GM19238 (cell line): ENCODE results near the gene COL20A1.

Experiments
- DNase-seq: peaks from one replicate; pipeline ENCODE4 v3.0.0; 2011; ENCODE audit warnings: low spot score; ENCODE audit not compliant: insufficient read length

Gene COL20A1

GRCh38 chr20:63261060-63261794, 31.8 kb upstream of the COL20A1 start:
- no peak for DNase-seq

- no peak for DNase-seq
Observed at GRCh38 chr20:63261795-63262528, 31.0 kb upstream of the COL20A1 start.

- DNase-seq: no peak
Observed at GRCh38 chr20:63262836-63263235, 30.1 kb upstream of the COL20A1 start.

- no peak for DNase-seq
Observed at GRCh38 chr20:63264000-63264399, 29.0 kb upstream of the COL20A1 start.

GRCh38 chr20:63264519-63264918, 28.5 kb upstream of the COL20A1 start:
- DNase-seq: no peak

- no peak for DNase-seq
Observed at GRCh38 chr20:63265891-63266515, 27.0 kb upstream of the COL20A1 start.

GRCh38 chr20:63267691-63268090, 25.3 kb upstream of the COL20A1 start:
- DNase-seq: no peak

GRCh38 chr20:63268256-63268655, 24.7 kb upstream of the COL20A1 start:
- DNase-seq: no peak

- DNase-seq: no peak
Observed at GRCh38 chr20:63268671-63269439, 24.1 kb upstream of the COL20A1 start.

GRCh38 chr20:63269724-63270123, 23.3 kb upstream of the COL20A1 start:
- DNase-seq: no peak

- DNase-seq: no peak
Observed at GRCh38 chr20:63270606-63271325, 22.2 kb upstream of the COL20A1 start.

- peak; percentile 100 for DNase-seq
Observed at GRCh38 chr20:63272105-63273058, 20.6 kb upstream of the COL20A1 start, which contains the start of gene ARFGAP1. TSS of gene ARFGAP1 (plus strand) at chr20:63272813. CDS start at chr20:63275581, 2,768 bp downstream.

- no peak for DNase-seq
Observed at GRCh38 chr20:63273059-63273579, 19.9 kb upstream of the COL20A1 start.

GRCh38 chr20:63273635-63274380, 19.2 kb upstream of the COL20A1 start:
- DNase-seq: no peak

- no peak for DNase-seq
Observed at GRCh38 chr20:63274381-63275228, 18.4 kb upstream of the COL20A1 start.

- DNase-seq: no peak
Observed at GRCh38 chr20:63275825-63276224, 17.2 kb upstream of the COL20A1 start.

- no peak for DNase-seq
Observed at GRCh38 chr20:63276956-63277355, 16.0 kb upstream of the COL20A1 start.
